RCC 7860 (cell line): ENCODE data around the gene UFSP1.
"Not testable (repeated sequence)": the region's sequence is repeated elsewhere in the genome, so short reads cannot be mapped to it uniquely, and the experiment has no call there.

Source experiments
- DNase-seq: peaks from one replicate; pipeline ENCODE4 v3.0.0-alpha.2; 2015; ENCODE audit warnings: low spot score
- FAIRE-seq: peaks from 2 replicates; lab custom pipeline; 2012; peaks lifted over from hg19 to GRCh38; lab: Jason Lieb, UNC

UFSP1 gene

GRCh38 chr7:100888988-100889750 lies at the start of gene UFSP1:
Gene UFSP1 (minus strand): TSS chr7:100889715. CDS start chr7:100889271, 444 bp downstream.
- no peak for FAIRE-seq
- no peak for DNase-seq

GRCh38 chr7:100936167-100936566 lies 46.7 kb upstream of the UFSP1 start:
- DNase-seq, FAIRE-seq: not testable (repeated sequence)

- FAIRE-seq, DNase-seq: not testable (repeated sequence)
These were observed 45.9 kb upstream of the UFSP1 start for GRCh38 chr7:100935381-100935780.

- FAIRE-seq = no peak
- no peak for DNase-seq
These were observed 44.2 kb upstream of the UFSP1 start for GRCh38 chr7:100933734-100934133.

GRCh38 chr7:100929808-100930174 lies 40.3 kb upstream of the UFSP1 start:
- no peak for FAIRE-seq
- DNase-seq = no peak

GRCh38 chr7:100923616-100924015 lies 34.1 kb upstream of the UFSP1 start:
- not testable (repeated sequence) for DNase-seq, FAIRE-seq

- no peak for FAIRE-seq
These were observed 31.5 kb upstream of the UFSP1 start for GRCh38 chr7:100921039-100921438.

GRCh38 chr7:100919779-100920437 lies 30.4 kb upstream of the UFSP1 start:
- DNase-seq, FAIRE-seq: not testable (repeated sequence)

More at GRCh38 chr7:100921039-100921438, 31.5 kb upstream of the UFSP1 start:
- no peak for DNase-seq

- DNase-seq, FAIRE-seq: not testable (repeated sequence)
These were observed 29.8 kb upstream of the UFSP1 start for GRCh38 chr7:100919335-100919734.

- peak; percentile 62 for DNase-seq
- FAIRE-seq = no peak
These were observed 25.4 kb upstream of the UFSP1 start for GRCh38 chr7:100914879-100915447.

- FAIRE-seq (no peak), DNase-seq (no peak)
These were observed 24.8 kb upstream of the UFSP1 start for GRCh38 chr7:100914208-100914878.

GRCh38 chr7:100911484-100911883 lies 22.0 kb upstream of the UFSP1 start:
- FAIRE-seq (no peak), DNase-seq (no peak)

- not testable (repeated sequence) for DNase-seq, FAIRE-seq
These were observed 20.9 kb upstream of the UFSP1 start for GRCh38 chr7:100910443-100910842.

GRCh38 chr7:100908512-100908911 lies 19.0 kb upstream of the UFSP1 start:
- no peak for FAIRE-seq
- no peak for DNase-seq

- FAIRE-seq (no peak), DNase-seq (no peak)
These were observed 13.1 kb upstream of the UFSP1 start for GRCh38 chr7:100902638-100903037.

- FAIRE-seq (no peak), DNase-seq (no peak)
These were observed 12.4 kb upstream of the UFSP1 start for GRCh38 chr7:100901921-100902332.

GRCh38 chr7:100900978-100901377 lies 11.5 kb upstream of the UFSP1 start:
- no peak for DNase-seq
- no peak for FAIRE-seq

GRCh38 chr7:100899432-100899831 lies 9.9 kb upstream of the UFSP1 start:
- DNase-seq (no peak), FAIRE-seq (no peak)

GRCh38 chr7:100897772-100898454 lies 8.4 kb upstream of the UFSP1 start:
- DNase-seq = no peak
- FAIRE-seq = no peak

- DNase-seq = no peak
These were observed 7.5 kb upstream of the UFSP1 start for GRCh38 chr7:100896732-100897608.

More at GRCh38 chr7:100896732-100897608, 7.5 kb upstream of the UFSP1 start:
- no peak for FAIRE-seq
